Embryonic facial prominence (tissue), 1 donor: ENCODE measurements around the gene MTOR.
A peak's percentile ranks its signal among the peaks of the same experiment; 100 is the strongest.
"Not testable (repeated sequence)": the region's sequence is repeated elsewhere in the genome, so short reads cannot be mapped to it uniquely, and the experiment has no call there.

ENCODE experiments used
- DNase-seq: peaks from one replicate; pipeline ENCODE4 v3.0.0-alpha.2; 2016; ENCODE audit errors: extremely low spot score

Gene MTOR

GRCh38 chr1:11107599-11107998 is 154.8 kb downstream of the MTOR start:
- DNase-seq: no peak

GRCh38 chr1:11105586-11105985 is 156.8 kb downstream of the MTOR start:
- DNase-seq: no peak

GRCh38 chr1:11101347-11101746 is 161.0 kb downstream of the MTOR start:
- no peak for DNase-seq

GRCh38 chr1:11100806-11101205 is 161.5 kb downstream of the MTOR start:
- not testable (repeated sequence) for DNase-seq

GRCh38 chr1:11100149-11100493 is 162.2 kb downstream of the MTOR start:
- DNase-seq: no peak

GRCh38 chr1:11099310-11100148 is 162.8 kb downstream of the MTOR start, which contains the start of gene EXOSC10:
Gene EXOSC10, minus strand, starts transcription at chr1:11099869. Its CDS starts 38 bp downstream, at chr1:11099831.
- peak; percentile 85 for DNase-seq

- no peak for DNase-seq
Measured at GRCh38 chr1:11098931-11099309, 163.4 kb downstream of the MTOR start.

GRCh38 chr1:11083784-11084183 is 178.6 kb downstream of the MTOR start:
- not testable (repeated sequence) for DNase-seq

- DNase-seq: no peak
Measured at GRCh38 chr1:11080931-11081330, 181.4 kb downstream of the MTOR start.

- DNase-seq: no peak
Measured at GRCh38 chr1:11078631-11079030, 183.7 kb downstream of the MTOR start.

- not testable (repeated sequence) for DNase-seq
Measured at GRCh38 chr1:11073398-11073797, 189.0 kb downstream of the MTOR start.

- DNase-seq: no peak
Measured at GRCh38 chr1:11072216-11072917, 190.0 kb downstream of the MTOR start.

GRCh38 chr1:11071463-11072215 is 190.7 kb downstream of the MTOR start:
- DNase-seq: no peak

- DNase-seq: no peak
Measured at GRCh38 chr1:11070876-11071275, 191.5 kb downstream of the MTOR start.

GRCh38 chr1:11068600-11069473 is 193.5 kb downstream of the MTOR start:
- no peak for DNase-seq

GRCh38 chr1:11067716-11068599 is 194.4 kb downstream of the MTOR start:
- no peak for DNase-seq

GRCh38 chr1:11065796-11066195 is 196.6 kb downstream of the MTOR start:
- DNase-seq: no peak

- DNase-seq: no peak
Measured at GRCh38 chr1:11064942-11065341, 197.4 kb downstream of the MTOR start.

GRCh38 chr1:11063937-11064537 is 198.3 kb downstream of the MTOR start:
- DNase-seq: not testable (repeated sequence)

GRCh38 chr1:11062965-11063401 is 199.4 kb downstream of the MTOR start:
- DNase-seq: no peak
